ENCODE data around the gene SFRP2.

GRCh38 chr4:153825691-153826090 is 36.8 kb upstream of the SFRP2 start:
- TF ChIP-seq, protein P1, sequence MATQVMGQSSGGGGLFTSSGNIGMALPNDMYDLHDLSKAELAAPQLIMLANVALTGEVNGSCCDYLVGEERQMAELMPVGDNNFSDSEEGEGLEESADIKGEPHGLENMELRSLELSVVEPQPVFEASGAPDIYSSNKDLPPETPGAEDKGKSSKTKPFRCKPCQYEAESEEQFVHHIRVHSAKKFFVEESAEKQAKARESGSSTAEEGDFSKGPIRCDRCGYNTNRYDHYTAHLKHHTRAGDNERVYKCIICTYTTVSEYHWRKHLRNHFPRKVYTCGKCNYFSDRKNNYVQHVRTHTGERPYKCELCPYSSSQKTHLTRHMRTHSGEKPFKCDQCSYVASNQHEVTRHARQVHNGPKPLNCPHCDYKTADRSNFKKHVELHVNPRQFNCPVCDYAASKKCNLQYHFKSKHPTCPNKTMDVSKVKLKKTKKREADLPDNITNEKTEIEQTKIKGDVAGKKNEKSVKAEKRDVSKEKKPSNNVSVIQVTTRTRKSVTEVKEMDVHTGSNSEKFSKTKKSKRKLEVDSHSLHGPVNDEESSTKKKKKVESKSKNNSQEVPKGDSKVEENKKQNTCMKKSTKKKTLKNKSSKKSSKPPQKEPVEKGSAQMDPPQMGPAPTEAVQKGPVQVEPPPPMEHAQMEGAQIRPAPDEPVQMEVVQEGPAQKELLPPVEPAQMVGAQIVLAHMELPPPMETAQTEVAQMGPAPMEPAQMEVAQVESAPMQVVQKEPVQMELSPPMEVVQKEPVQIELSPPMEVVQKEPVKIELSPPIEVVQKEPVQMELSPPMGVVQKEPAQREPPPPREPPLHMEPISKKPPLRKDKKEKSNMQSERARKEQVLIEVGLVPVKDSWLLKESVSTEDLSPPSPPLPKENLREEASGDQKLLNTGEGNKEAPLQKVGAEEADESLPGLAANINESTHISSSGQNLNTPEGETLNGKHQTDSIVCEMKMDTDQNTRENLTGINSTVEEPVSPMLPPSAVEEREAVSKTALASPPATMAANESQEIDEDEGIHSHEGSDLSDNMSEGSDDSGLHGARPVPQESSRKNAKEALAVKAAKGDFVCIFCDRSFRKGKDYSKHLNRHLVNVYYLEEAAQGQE (IDR thresholded peaks at IDR 0.05; ENCODE audit: low read depth, low read length), result no peak
- no peak for TF ChIP-seq CTCF (IDR thresholded peaks at IDR 0.05 in 2 of 3, conservative IDR thresholded peaks at IDR 0.05 in 1 of 3; ENCODE audit: control insufficient read depth in 2 of 3, extremely low read depth in 1 of 3, insufficient read depth in 1 of 3, low read depth in 3 of 3, low read length in 3 of 3)
- TF ChIP-seq RELA (IDR thresholded peaks at IDR 0.05; ENCODE audit: borderline replicate concordance, partially characterized antibody), result no peak
- no peak for TF ChIP-seq EZH2 (IDR thresholded peaks at IDR 0.05; ENCODE audit: borderline replicate concordance, control insufficient read depth, low read depth, low read length)
- no peak for TF ChIP-seq ZNF274 (IDR thresholded peaks at IDR 0.05; ENCODE audit: insufficient read depth, insufficient read length)
- TF ChIP-seq ZNF384 (IDR thresholded peaks at IDR 0.05; ENCODE audit: borderline replicate concordance, low read depth, low read length), result no peak
- no peak for TF ChIP-seq SIX5 (IDR thresholded peaks at IDR 0.05; ENCODE audit: low read depth, low read length, severe bottlenecking)
